Ramos (cell line): ENCODE data around the gene IL1RL2.

ENCODE experiments used
- in situ Hi-C: fragments of 300-500 bp; cut with MboI; formaldehyde crosslinking; loops from one replicate; pipeline ENCODE4 v1.14.3; 2022; ENCODE audit warnings: low sequenced_read_pairs; ENCODE audit not compliant: unreplicated experiment

The IL1RL2 gene

DNA sequence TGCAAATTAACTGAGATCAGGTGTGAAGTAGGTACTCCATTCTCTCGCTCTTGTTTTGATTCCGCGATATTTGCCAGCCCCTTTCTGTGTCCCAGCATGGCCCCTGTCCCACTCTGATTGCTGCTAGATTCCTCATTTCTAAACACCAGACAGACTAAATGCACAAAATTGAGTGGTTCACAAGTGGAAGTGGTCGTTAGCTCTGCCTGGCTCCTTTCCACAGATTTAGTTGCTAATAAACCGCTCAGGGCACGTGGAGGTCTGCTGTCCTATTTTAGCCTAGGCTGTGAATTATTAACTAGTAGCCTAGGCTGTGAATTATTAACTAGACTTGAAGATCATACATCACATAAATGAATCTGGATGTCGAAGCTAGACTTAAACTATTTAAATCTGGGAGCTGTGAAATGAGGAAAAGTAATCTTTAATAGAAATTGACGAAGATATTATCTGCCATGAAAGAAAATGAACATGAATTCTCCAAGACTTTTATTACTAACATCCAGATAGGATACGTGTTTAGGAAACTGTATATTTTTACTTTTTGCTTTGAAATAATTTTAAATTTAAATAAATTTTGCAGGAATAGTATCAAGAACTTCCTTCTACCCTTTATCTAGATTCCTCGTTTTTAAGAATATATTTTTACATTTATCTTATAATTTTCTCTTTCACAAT is 3.7 kb downstream of the IL1RL2 start:
- in situ Hi-C loops, result no loop called here

DNA sequence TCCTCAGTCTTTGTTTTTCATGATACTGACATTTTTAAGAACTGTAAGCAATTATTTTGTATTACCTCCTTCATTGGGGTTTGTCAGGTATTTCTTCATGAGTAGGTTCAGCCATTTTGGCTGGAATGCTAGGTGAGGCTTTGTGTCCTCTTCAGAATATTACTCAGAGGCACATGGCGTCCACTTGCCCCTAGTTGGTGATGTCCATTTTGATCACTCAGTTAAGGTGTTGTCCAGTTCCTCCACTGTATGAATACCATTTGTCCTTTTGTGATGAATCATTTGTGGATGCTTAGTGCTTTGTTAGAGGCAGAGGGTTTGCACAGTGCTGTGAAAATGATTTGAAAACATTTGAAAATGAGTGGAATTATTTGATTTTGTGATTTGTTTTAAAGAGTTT is 4.7 kb downstream of the IL1RL2 start:
- in situ Hi-C loops, result no loop called here

GRCh38 chr2:102193074-102193473 is 6.3 kb downstream of the IL1RL2 start:
- in situ Hi-C loops, result no loop called here

GRCh38 chr2:102194609-102195268 is 7.9 kb downstream of the IL1RL2 start:
- in situ Hi-C loops, result no loop called here

DNA sequence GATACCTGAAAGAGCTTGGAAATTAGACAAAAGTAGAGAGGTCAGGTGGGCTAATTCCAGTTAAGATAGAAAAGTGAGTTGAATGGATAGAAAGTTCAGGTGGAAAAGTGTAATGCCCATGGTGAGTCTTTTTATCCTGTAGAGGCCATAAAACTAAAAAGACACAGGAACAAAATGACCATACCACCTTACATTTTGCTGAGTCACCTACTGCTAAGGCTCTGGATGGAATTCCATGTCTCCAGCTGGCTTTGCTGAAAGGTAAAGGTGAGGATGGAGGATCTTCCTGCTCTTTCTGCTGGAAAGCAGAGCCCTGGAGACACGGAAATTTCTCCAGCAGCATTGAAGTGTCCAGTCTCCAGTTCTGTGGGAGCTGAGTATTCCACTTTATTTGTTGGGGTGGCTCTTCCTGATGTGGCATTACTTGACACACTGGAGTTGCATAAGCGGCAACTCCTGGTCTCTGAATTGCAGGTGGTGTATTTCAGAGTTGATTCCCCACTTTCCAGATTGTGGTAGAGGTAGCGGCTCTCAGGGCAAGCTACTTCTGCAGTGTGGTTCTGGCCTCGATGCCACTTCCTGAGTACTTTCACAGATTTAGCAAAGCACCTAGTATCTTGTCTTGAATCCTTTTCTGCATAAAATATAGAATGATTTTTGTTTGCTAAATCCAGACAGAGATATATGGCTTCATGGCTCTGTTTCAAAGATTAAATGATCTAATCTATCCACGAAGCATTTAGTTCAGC is 10.7 kb downstream of the IL1RL2 start:
- in situ Hi-C loops, result no loop called here

- in situ Hi-C loops, result no loop called here
Observed at GRCh38 chr2:102200539-102200938, 13.7 kb downstream of the IL1RL2 start.

DNA sequence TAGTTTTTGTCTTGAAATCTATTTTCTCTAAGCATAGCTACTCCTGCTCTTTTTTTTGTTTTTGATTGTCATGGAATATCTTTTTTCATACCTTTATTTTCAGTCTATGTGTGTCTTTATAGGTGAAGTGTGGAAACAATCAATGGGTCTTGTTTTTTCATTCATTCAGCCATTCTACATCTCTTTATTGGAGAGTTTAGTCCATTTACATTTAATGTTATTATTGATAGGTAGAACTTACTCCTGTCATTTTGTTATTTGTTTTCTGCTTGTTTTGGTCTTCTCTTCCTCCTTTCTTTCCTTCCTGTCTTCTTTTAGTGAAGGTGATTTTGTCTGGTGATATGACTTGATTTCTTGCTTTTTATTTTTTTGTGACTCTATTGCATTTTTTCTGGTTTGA is 17.8 kb downstream of the IL1RL2 start:
- in situ Hi-C loops, result no loop called here

- in situ Hi-C loops, result no loop called here
Observed at GRCh38 chr2:102206666-102207341, 20.0 kb downstream of the IL1RL2 start.

GRCh38 chr2:102208774-102209173 is 22.0 kb downstream of the IL1RL2 start:
- in situ Hi-C loops, result no loop called here

DNA sequence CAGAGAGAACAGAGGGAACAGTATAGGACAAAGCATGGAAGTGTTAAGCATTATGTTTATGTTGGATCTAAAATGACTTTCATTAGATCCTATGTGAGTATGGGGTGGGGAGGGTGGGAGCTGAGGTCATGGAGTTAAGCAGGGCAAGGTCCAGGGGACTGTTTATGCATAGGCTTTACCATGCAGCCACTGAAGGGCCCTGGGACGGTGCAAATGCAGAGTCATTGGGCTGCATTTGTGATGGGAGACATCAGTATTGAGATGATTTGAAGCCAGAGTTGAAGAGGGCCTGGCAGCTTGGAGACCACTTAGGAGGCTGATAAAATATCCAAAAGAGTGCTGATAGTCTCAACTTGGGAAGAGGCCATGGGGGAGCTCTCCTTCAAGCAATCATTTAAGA is 22.7 kb downstream of the IL1RL2 start:
- in situ Hi-C loops, result no loop called here

DNA sequence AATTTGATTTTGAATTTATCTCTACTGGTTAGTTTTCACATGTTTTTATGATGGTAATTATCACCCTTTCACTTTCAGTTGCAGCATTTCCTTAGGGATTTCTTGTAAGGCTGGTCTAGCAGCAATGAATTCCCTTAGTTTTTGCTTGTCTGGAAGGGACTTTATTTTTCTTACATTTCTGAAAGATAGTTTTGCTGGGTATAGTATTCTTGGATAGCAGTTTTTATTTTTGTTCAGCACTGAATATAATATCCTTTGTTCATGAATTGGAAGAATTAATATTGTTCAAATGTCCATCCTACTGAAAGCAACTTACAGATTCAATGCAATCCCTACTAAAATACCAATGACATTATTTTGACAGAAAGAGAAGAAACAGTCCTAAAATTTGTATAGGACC is 30.2 kb downstream of the IL1RL2 start:
- in situ Hi-C loops, result no loop called here

- in situ Hi-C loops, result no loop called here
Observed at GRCh38 chr2:102224824-102225739, 38.3 kb downstream of the IL1RL2 start.

DNA sequence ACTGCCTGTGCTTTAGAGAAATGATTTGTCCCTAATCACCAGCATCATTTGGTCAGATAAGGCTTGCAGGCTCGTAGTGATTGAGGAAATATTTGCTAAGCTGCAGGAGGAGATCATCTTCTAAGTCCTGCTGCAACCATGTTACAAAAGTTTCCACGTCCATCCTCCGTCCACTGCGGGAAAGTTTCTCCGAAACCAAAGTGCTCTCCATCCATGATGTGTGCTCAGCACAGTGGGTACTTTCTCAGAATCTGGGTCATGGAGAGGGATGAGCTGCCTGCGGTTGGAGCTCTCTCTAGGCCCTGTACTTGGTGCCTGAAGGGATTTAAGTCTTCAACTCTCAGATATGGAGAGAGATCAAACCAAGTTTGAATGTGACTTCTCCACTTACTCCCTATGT is 39.3 kb downstream of the IL1RL2 start:
- in situ Hi-C loops, result no loop called here

DNA sequence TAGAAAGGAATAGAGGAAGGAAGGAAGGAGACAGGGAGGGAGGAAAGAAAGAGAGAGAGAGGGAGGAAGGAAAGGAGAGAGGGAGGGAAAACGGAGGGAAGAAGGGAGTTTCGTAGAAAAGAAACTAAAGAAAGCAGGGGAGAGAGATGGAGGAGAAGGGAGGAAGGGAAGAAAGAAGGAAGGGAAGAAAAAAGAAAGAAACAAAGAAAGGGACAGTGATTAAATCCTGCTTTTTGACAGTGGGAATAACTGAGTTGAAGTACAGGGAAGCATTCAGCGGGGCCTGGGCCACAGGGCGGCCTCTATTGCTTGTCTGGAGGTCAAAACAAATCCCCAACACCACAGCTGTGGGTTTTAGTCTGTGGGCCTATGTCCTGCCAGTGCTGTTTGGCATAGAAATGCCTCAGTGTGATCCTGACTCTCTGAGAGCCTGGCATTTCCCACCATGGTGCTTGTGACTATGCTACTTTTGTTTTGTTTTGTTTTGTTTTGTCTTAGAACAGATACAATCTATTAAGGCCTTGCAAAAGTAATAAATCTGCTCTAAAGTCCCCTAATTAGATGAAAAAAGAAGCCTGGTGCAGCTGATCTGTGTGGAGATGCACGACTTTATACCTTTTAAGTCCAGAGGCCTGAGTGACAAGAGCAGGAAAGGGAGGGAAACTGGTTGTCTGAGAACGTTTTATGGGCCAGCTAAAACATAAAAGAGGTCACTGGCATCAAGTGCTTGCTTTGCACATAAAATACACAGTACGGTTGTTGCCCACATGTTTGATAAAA is 40.0 kb downstream of the IL1RL2 start:
- in situ Hi-C loops, result no loop called here

- in situ Hi-C loops, result no loop called here
Observed at GRCh38 chr2:102229141-102229769, 42.4 kb downstream of the IL1RL2 start.

DNA sequence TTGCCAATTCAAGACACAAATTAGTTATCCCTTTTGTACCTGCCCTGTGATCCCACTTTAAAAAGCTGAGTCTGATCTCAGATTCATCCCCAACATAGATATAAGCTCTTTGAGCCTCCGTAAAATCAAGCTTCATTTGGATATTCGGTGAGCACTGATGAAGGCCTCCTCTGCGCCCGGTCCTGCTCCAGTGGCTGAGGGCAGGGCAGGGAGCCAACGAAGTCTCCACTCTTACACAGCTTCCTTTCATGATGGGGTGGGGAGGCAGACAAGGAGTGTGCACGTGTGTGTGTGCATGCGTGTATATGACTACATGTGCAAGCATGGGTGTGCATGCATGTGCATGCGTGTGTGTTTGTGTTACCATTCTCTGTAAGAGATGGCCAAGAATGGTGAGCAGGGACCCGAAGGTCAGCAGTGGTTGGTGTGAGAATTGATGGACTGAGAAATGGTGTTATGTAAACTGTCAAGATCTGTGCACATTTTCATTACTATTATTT is 43.6 kb downstream of the IL1RL2 start:
- in situ Hi-C loops, result loop anchor here (10.0 kb wide), 1 partner anchor 206 kb away; no protein-coding TSS in a partner anchor

DNA sequence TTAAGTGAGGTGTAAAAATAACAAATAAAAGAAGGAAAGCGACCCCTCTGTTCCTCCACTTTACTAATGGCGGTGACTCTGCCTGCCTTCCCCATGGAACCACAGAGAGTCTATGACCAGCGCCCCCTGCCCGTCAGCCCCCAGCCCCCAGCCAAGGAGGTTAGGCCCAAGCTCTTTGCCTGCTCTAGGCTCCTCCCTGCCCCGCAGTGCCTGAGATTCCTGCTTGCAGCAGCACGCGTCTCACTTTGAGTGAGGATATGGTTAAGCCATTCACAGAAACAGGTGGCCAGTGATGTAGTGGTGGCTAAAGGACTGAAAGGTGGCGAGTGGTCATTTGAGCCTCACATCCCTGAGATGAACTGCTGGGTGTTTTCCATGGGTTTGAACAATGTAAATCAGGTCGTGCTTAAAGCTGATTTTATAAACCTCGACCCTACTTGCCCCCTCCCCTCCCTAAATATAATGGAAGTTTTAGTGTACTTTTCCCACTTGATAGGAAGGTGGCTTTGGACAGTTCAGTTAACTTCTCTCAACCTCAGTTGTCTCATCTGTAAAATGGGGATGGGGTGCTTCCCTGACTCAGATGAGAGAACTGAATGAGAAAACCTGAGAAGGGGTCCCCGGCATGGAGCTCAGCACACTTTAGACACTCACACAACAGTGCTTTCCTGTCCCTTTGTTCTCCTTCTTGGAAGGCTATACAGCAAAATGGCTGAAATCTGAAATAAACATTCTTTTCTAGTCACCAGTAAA is 46.5 kb downstream of the IL1RL2 start:
- in situ Hi-C loops, result loop anchor here (10.0 kb wide), 1 partner anchor 209 kb away; no protein-coding TSS in a partner anchor
